ENCODE data around the gene ENGASE. TPM values are rescaled to one million over a fixed set of nuclear protein-coding genes. Genes with fewer than 3 reads are reported as not detected.

ENGASE gene
- total RNA-seq, 1 donor from 2014 or later: 16.8 TPM

GRCh38 chr17:79033046-79033616 is 41.5 kb upstream of the ENGASE start:
- TF ChIP-seq, protein P1, sequence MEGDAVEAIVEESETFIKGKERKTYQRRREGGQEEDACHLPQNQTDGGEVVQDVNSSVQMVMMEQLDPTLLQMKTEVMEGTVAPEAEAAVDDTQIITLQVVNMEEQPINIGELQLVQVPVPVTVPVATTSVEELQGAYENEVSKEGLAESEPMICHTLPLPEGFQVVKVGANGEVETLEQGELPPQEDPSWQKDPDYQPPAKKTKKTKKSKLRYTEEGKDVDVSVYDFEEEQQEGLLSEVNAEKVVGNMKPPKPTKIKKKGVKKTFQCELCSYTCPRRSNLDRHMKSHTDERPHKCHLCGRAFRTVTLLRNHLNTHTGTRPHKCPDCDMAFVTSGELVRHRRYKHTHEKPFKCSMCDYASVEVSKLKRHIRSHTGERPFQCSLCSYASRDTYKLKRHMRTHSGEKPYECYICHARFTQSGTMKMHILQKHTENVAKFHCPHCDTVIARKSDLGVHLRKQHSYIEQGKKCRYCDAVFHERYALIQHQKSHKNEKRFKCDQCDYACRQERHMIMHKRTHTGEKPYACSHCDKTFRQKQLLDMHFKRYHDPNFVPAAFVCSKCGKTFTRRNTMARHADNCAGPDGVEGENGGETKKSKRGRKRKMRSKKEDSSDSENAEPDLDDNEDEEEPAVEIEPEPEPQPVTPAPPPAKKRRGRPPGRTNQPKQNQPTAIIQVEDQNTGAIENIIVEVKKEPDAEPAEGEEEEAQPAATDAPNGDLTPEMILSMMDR (IDR thresholded peaks at IDR 0.05): no peak
- no peak overlapping the region for H3K4me3 Mint-ChIP-seq (ENCODE audit: unreplicated experiment)
- H3K4me1 Mint-ChIP-seq (ENCODE audit: low read depth): peaks cover 75% of the 10 kb centered on the region
- H3K36me3 Mint-ChIP-seq (ENCODE audit: low read depth): peaks cover 5% of the 10 kb centered on the region
- H3K9me3 Mint-ChIP-seq (ENCODE audit: low read depth): no peaks in the 10 kb centered on the region
- H3K27ac Mint-ChIP-seq (ENCODE audit: unreplicated experiment): peak overlapping the region; percentile 49
- peaks cover 7% of the 10 kb centered on the region for H3K27me3 Mint-ChIP-seq (ENCODE audit: low read depth)
- no peak for DNase-seq (ENCODE audit: low spot score)

- Mint-ChIP-seq H3K36me3 (ENCODE audit: low read depth) (peaks cover 8% of the 10 kb centered on the region), H3K4me1 (ENCODE audit: low read depth) (peaks cover 67% of the 10 kb centered on the region), H3K4me3 (ENCODE audit: unreplicated experiment) (no peak overlapping the region), H3K27me3 (ENCODE audit: low read depth) (peaks cover 7% of the 10 kb centered on the region), H3K27ac (ENCODE audit: unreplicated experiment) (peak overlapping the region; percentile 81), H3K9me3 (ENCODE audit: low read depth) (no peaks in the 10 kb centered on the region)
- no peak for DNase-seq (ENCODE audit: low spot score)
- TF ChIP-seq, protein P1 (IDR thresholded peaks at IDR 0.05): no peak
Measured at GRCh38 chr17:79033741-79034501, 40.7 kb upstream of the ENGASE start.

DNA sequence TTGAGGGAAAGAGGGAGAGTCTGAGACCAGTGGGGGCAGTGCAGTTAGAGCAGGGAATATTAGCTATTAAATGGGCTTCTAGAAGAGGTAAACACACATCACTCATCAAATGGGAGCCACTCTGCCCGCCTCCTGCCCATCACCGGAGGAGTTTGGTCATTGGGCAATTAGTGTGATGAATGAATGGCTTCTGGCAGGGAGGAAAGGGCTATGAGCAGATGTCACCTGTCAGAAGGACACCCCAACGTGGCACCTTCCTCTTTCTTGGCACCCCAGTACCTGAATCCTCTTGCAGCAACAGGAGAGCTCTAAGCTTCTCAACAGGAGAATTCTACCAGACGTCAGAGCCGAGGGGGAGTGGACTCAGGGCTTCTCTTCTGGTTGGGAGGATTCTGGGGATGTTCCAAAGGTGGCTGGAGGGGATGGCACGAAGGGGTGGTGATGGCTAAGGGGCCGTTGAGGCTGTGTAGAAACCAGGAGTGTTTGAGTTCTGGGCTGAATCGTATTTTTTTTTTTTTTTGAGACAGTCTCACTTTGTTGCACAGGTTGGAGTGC is 39.6 kb upstream of the ENGASE start:
- Mint-ChIP-seq H3K9me3 (ENCODE audit: low read depth) (no peaks in the 10 kb centered on the region), H3K4me1 (ENCODE audit: low read depth) (peaks cover 56% of the 10 kb centered on the region), H3K27me3 (ENCODE audit: low read depth) (peaks cover 7% of the 10 kb centered on the region), H3K4me3 (ENCODE audit: unreplicated experiment) (no peak overlapping the region), H3K27ac (ENCODE audit: unreplicated experiment) (no peak overlapping the region), H3K36me3 (ENCODE audit: low read depth) (peaks cover 8% of the 10 kb centered on the region)
- TF ChIP-seq, protein P1 (IDR thresholded peaks at IDR 0.05): no peak
- no peak for DNase-seq (ENCODE audit: low spot score)

GRCh38 chr17:79035686-79036085 is 38.9 kb upstream of the ENGASE start:
- Mint-ChIP-seq H3K4me1 (ENCODE audit: low read depth) (peaks cover 49% of the 10 kb centered on the region), H3K36me3 (ENCODE audit: low read depth) (peaks cover 8% of the 10 kb centered on the region), H3K27me3 (ENCODE audit: low read depth) (peaks cover 7% of the 10 kb centered on the region), H3K9me3 (ENCODE audit: low read depth) (no peaks in the 10 kb centered on the region), H3K27ac (ENCODE audit: unreplicated experiment) (peak overlapping the region; percentile 36), H3K4me3 (ENCODE audit: unreplicated experiment) (no peak overlapping the region)
- TF ChIP-seq, protein P1 (IDR thresholded peaks at IDR 0.05): no peak
- no peak for DNase-seq (ENCODE audit: low spot score)

- peaks cover 7% of the 10 kb centered on the region for H3K27me3 Mint-ChIP-seq (ENCODE audit: low read depth)
- TF ChIP-seq, protein P1 (IDR thresholded peaks at IDR 0.05): no peak
- no peak overlapping the region for H3K27ac Mint-ChIP-seq (ENCODE audit: unreplicated experiment)
- no peaks in the 10 kb centered on the region for H3K9me3 Mint-ChIP-seq (ENCODE audit: low read depth)
- no peak overlapping the region for H3K4me3 Mint-ChIP-seq (ENCODE audit: unreplicated experiment)
- no peak for DNase-seq (ENCODE audit: low spot score)
- H3K36me3 Mint-ChIP-seq (ENCODE audit: low read depth): peaks cover 8% of the 10 kb centered on the region
- H3K4me1 Mint-ChIP-seq (ENCODE audit: low read depth): peaks cover 49% of the 10 kb centered on the region
Measured at GRCh38 chr17:79036181-79036580, 38.4 kb upstream of the ENGASE start.
